ENCODE measurements around the gene CCDC187.

GRCh38 chr9:136204838-136205706 lies 98.8 kb downstream of the CCDC187 start, which contains the start of gene LHX3:
- no peak for TF ChIP-seq CTCF (IDR thresholded peaks at IDR 0.05)
- no peak for TF ChIP-seq POLR2A (IDR thresholded peaks at IDR 0.05)
